ENCODE measurements around the gene CPXM2. TPM values are rescaled to one million over a fixed set of nuclear protein-coding genes. Genes with fewer than 3 reads are reported as not detected.

The CPXM2 gene
- total and polyA plus RNA-seq, 5 experiments from 2014 or later = not detected

GRCh38 chr10:123795846-123796590 lies 95.6 kb downstream of the CPXM2 start:
- peaks cover 0 to 12% (median 3%) of the 10 kb centered on the region in 4 donors for H3K4me1 Mint-ChIP-seq
- POLR2A ChIA-PET = interaction anchor here (0.7 kb wide), 1 partner anchor 27 kb away, joined by 3 read pairs; no protein-coding TSS in a partner anchor
- no peak for ATAC-seq

DNA sequence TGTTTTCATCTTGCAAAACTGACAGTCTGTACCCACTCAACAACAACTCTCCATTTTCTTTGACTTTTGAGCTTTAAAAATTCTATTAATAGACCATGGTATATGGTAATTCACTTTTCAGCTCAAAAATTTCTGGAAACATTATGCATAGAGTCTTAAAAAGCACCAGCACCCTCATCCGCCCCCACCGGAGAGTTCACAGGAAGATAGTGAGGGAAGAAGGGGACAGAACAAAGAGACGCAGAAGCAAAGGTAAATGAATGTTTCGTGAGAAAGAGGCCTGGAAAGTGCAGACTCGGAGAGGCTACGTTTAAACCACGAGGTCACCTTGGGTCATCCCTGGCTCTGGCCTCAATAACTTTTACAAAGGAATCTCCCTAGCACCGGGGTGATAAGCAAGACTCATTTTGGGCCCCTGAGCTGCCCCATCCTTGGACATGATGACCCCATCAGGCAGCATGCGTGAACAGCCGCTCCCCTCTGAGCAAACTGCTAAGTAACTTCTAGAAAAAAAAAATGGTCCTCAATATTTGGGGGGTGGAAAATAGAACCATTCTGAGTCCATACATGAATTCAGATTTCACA lies 96.3 kb downstream of the CPXM2 start:
- Mint-ChIP-seq H3K36me3 (no peaks in the 10 kb centered on the region), H3K4me1 (peaks cover 0 to 5% (median 3%) of the 10 kb centered on the region in 4 donors), H3K4me3 (no peak overlapping the region), H3K27me3 (peaks cover under 1 to 25% (median 6%) of the 10 kb centered on the region in 5 donors), H3K27ac (no peak overlapping the region), H3K9me3 (peaks cover 0 to 18% (median 0%) of the 10 kb centered on the region in 9 donors)
- ATAC-seq (no peak), DNase-seq (no peak)
- POLR2A ChIA-PET = no interaction called here

More at GRCh38 chr10:123795846-123796590, 95.6 kb downstream of the CPXM2 start:
- H3K27ac Mint-ChIP-seq = no peak overlapping the region
- peaks cover 0 to 18% (median 2%) of the 10 kb centered on the region in 5 donors for H3K27me3 Mint-ChIP-seq
- peaks cover 0 to 10% (median 0%) of the 10 kb centered on the region in 9 donors for H3K9me3 Mint-ChIP-seq
- no peak for DNase-seq
- no peaks in the 10 kb centered on the region for H3K36me3 Mint-ChIP-seq
- H3K4me3 Mint-ChIP-seq = no peak overlapping the region

DNA sequence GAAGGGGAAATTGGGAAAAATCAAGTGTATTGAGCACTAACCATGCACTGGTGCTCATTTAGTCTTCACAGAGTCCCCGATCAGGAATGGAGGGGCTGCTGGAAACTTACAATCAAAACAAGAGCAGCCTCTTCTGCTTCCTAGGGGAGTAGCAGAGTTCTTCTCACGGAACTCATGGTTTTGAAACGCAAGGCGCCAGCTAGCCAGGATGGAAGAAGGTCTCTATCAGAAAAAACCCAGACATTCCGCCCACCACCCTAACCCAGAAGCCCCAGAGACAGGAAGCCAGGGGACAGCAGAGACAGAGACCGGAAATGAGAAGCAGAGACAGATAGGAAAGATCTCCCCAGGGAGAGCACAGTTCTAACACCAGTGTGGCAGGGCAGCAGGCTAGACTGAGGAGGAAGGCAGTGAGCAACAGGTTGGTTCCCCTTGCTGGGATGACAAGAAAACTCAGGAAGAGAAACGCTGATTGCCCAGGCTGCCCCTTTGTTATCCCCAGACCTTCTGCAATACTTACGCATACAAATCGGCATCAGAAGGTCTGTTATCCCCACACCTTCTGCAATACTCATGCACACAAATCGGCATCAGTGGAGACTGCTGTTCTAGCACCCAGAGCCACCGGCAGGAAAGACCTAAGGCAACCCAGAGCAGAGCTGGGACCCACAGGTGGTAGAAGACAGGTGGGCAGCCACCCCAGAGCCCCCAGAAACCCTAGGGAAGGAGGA lies 99.2 kb downstream of the CPXM2 start:
- Mint-ChIP-seq H3K4me1 (peaks cover 0 to 3% (median 1%) of the 10 kb centered on the region in 4 donors), H3K4me3 (no peak overlapping the region), H3K27me3 (peaks cover 3 to 26% (median 7%) of the 10 kb centered on the region in 5 donors), H3K27ac (no peak overlapping the region), H3K36me3 (peaks cover 0 to 2% (median 0%) of the 10 kb centered on the region in 3 donors), H3K9me3 (peaks cover 0 to 18% (median 2%) of the 10 kb centered on the region in 9 donors)
- ATAC-seq (no peak), DNase-seq (no peak)
- POLR2A ChIA-PET = no interaction called here

DNA sequence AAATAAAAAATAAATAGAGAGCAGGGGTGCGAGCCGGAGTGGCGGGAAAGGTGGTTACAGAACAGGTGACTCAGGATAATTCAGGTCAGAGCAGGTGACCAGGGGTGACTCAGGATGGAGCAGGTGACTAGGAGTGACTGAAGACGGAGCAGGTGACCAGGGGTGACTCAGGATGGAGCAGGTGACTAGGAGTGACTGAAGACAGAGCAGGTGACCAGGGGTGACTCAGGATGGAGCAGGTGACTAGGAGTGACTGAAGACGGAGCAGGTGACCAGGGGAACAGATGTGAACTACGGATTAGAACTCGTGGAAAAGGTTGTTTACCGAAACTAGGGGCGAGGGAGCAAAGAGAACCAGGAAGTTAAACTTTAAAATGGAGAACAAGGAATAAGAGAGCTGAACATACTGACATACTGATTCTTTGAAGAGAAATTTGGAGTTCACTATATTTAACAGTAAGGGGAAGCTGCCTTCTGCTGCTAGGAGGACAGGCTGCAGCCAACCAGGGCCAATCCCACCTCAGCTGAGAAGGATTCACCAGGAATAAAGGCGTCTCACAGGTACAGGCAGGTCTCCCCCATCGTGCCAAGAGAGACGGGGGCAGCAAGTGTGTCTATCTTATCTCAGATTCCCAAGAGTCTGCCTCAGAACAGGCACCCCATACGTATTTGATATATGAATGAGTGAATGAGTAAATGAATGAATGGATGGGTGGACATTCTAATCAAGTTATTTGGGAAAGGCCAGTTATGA lies 101.3 kb downstream of the CPXM2 start:
- H3K9me3 Mint-ChIP-seq = peaks cover 0 to 18% (median 2%) of the 10 kb centered on the region in 9 donors
- peaks cover 7 to 45% (median 17%) of the 10 kb centered on the region in 5 donors for H3K27me3 Mint-ChIP-seq
- H3K4me3 Mint-ChIP-seq = no peak overlapping the region
- no peak overlapping the region for H3K27ac Mint-ChIP-seq
- peaks cover 0 to 3% (median 1%) of the 10 kb centered on the region in 4 donors for H3K4me1 Mint-ChIP-seq
- ATAC-seq (no peak), DNase-seq (no peak)
- peaks cover 0 to 2% (median 0%) of the 10 kb centered on the region in 3 donors for H3K36me3 Mint-ChIP-seq
- POLR2A ChIA-PET = no interaction called here

GRCh38 chr10:123788981-123789380 lies 102.6 kb downstream of the CPXM2 start:
- Mint-ChIP-seq H3K4me3 (no peak overlapping the region), H3K4me1 (peaks cover 0 to 3% (median 1%) of the 10 kb centered on the region in 4 donors), H3K27me3 (peaks cover 11 to 58% (median 20%) of the 10 kb centered on the region in 5 donors), H3K36me3 (peaks cover 0 to 2% (median 0%) of the 10 kb centered on the region in 3 donors), H3K27ac (no peak overlapping the region), H3K9me3 (peaks cover 0 to 18% (median 2%) of the 10 kb centered on the region in 9 donors)
- DNase-seq = no peak
- no peak for ATAC-seq
- POLR2A ChIA-PET = no interaction called here

DNA sequence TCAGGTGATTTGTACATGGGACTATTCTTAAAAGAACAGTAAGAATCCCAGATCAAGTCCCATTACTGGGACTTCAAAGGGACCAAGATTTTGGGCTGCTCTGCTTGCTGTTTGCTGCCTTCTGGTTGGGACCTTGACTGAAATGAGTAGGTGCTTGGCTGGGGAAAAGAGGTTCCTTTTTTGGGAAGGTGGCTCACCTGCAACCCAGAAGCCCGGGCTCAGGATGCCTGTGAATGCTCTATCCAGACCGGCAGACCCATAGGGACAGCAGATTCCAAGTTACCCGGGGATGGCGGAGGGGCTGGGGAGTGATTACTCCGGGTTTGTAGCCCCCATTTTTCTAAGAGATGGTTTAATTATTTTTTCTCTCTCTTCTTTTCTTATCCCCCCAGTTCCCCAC lies 104.0 kb downstream of the CPXM2 start:
- ATAC-seq (no peak), DNase-seq (no peak)
- peaks cover 0 to 3% (median 1%) of the 10 kb centered on the region in 4 donors for H3K4me1 Mint-ChIP-seq
- H3K4me3 Mint-ChIP-seq = no peak overlapping the region
- H3K27ac Mint-ChIP-seq = no peak overlapping the region
- H3K9me3 Mint-ChIP-seq = peaks cover 0 to 18% (median 2%) of the 10 kb centered on the region in 9 donors
- peaks cover 0 to 2% (median 0%) of the 10 kb centered on the region in 3 donors for H3K36me3 Mint-ChIP-seq
- POLR2A ChIA-PET = no interaction called here
- peaks cover 13 to 70% (median 27%) of the 10 kb centered on the region in 5 donors for H3K27me3 Mint-ChIP-seq

DNA sequence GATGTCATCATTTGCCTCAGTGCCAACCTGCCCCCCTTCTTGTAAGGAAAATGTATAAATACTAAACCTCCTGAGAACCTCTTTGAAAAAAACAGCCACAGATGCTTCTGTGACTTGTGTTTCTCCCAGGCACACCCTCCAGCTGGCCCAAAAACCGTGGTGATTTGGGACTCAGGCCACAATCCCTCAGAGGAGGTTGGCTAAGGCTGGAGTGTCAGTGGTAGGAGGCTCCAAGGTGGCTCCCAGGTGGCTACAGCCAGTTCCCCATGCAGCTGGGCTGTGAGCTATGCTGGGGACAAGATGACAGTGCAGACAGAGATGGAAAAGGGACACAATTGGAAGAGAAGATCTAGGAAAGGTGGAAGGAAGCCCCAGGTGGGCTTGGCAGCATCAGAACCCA lies 104.7 kb downstream of the CPXM2 start:
- peaks cover 0 to 17% (median 2%) of the 10 kb centered on the region in 9 donors for H3K9me3 Mint-ChIP-seq
- H3K4me1 Mint-ChIP-seq = peaks cover 0 to under 1% (median 0%) of the 10 kb centered on the region in 4 donors
- POLR2A ChIA-PET = no interaction called here
- DNase-seq = no peak
- H3K36me3 Mint-ChIP-seq = peaks cover 0 to 2% (median 0%) of the 10 kb centered on the region in 3 donors
- peaks cover 13 to 66% (median 27%) of the 10 kb centered on the region in 5 donors for H3K27me3 Mint-ChIP-seq
- H3K4me3 Mint-ChIP-seq = no peak overlapping the region
- ATAC-seq = no peak
- no peak overlapping the region for H3K27ac Mint-ChIP-seq

- Mint-ChIP-seq H3K27ac (no peak overlapping the region), H3K4me3 (no peak overlapping the region), H3K9me3 (peaks cover 0 to 11% (median 2%) of the 10 kb centered on the region in 9 donors), H3K4me1 (no peaks in the 10 kb centered on the region), H3K36me3 (peaks cover 0 to 2% (median 0%) of the 10 kb centered on the region in 3 donors), H3K27me3 (peaks cover 13 to 61% (median 30%) of the 10 kb centered on the region in 5 donors)
- DNase-seq = no peak
- POLR2A ChIA-PET = no interaction called here
- ATAC-seq = no peak
Observed at GRCh38 chr10:123786306-123786705, 105.3 kb downstream of the CPXM2 start.

DNA sequence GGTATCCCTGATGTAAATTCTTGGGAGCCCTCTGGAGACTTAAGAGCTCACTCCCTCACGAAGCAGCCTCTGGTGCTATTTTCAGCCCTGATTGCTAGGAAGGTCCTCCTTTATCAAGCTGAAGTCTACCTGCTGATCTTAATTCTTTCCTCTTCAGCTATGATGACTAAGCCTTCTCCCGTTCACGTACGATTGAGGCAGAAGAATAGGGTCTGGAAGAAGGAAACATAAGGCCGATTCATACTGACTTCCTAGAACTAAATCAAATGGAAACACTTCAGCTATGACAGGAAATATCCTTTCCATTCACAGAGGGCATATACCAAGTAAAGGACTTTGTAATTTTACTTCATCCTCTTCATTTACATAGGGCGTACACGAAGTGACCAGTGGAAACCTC lies 107.0 kb downstream of the CPXM2 start:
- no peaks in the 10 kb centered on the region for H3K4me1 Mint-ChIP-seq
- H3K9me3 Mint-ChIP-seq = peaks cover 0 to 3% (median 0%) of the 10 kb centered on the region in 9 donors
- ATAC-seq (no peak), DNase-seq (no peak)
- POLR2A ChIA-PET = no interaction called here
- peaks cover 0 to 2% (median 0%) of the 10 kb centered on the region in 3 donors for H3K36me3 Mint-ChIP-seq
- H3K27ac Mint-ChIP-seq = no peak overlapping the region
- H3K4me3 Mint-ChIP-seq = no peak overlapping the region
- H3K27me3 Mint-ChIP-seq = peaks cover 20 to 67% (median 34%) of the 10 kb centered on the region in 5 donors

GRCh38 chr10:123784216-123784615 lies 107.4 kb downstream of the CPXM2 start:
- H3K27ac Mint-ChIP-seq = no peak overlapping the region
- POLR2A ChIA-PET = no interaction called here
- ATAC-seq = no peak

DNA sequence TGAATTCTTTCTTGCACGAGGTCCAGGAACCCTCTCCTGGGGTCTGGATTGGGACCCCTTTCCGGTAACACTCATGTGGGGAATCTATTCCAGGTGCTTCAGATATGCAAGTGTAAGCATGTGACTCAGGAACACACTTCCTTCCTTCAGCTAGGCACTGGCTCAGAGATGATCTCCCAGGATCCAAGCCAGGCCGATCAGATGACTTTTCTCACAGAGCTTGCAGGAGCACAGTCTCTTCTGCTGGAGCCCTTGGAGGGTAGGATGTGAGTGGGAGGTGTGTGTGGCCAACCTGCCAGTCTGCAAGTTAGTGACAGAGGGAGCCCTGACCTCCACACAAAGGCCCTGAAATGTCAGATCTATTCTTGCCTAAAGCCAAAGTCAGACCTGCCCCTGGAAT lies 108.3 kb downstream of the CPXM2 start:
- ATAC-seq (no peak), DNase-seq (no peak)
- Mint-ChIP-seq H3K36me3 (no peaks in the 10 kb centered on the region), H3K9me3 (no peaks in the 10 kb centered on the region), H3K27me3 (peaks cover 27 to 80% (median 36%) of the 10 kb centered on the region in 5 donors), H3K4me3 (no peak overlapping the region), H3K27ac (no peak overlapping the region), H3K4me1 (no peaks in the 10 kb centered on the region)
- POLR2A ChIA-PET = no interaction called here

More at GRCh38 chr10:123784216-123784615, 107.4 kb downstream of the CPXM2 start:
- peaks cover 0 to under 1% (median 0%) of the 10 kb centered on the region in 3 donors for H3K36me3 Mint-ChIP-seq
- no peak for DNase-seq
- H3K9me3 Mint-ChIP-seq = peaks cover 0 to under 1% (median 0%) of the 10 kb centered on the region in 9 donors
- peaks cover 21 to 71% (median 35%) of the 10 kb centered on the region in 5 donors for H3K27me3 Mint-ChIP-seq
- no peak overlapping the region for H3K4me3 Mint-ChIP-seq
- no peaks in the 10 kb centered on the region for H3K4me1 Mint-ChIP-seq

GRCh38 chr10:123782549-123782948 lies 109.1 kb downstream of the CPXM2 start:
- peaks cover 0 to 1% (median 0%) of the 10 kb centered on the region in 4 donors for H3K4me1 Mint-ChIP-seq
- H3K4me3 Mint-ChIP-seq = no peak overlapping the region
- H3K36me3 Mint-ChIP-seq = no peaks in the 10 kb centered on the region
- H3K27ac Mint-ChIP-seq = no peak overlapping the region
- DNase-seq = no peak
- peaks cover 32 to 87% (median 41%) of the 10 kb centered on the region in 5 donors for H3K27me3 Mint-ChIP-seq
- POLR2A ChIA-PET = no interaction called here
- H3K9me3 Mint-ChIP-seq = peaks cover 0 to 2% (median 0%) of the 10 kb centered on the region in 9 donors
- ATAC-seq = no peak

Data from naive thymus-derived CD8-positive, alpha-beta T cell (primary cell).